Measurements from ENCODE around the gene TRMT61A. TPM values are rescaled to one million over a fixed set of nuclear protein-coding genes. Genes with fewer than 3 reads are reported as not detected.

The TRMT61A gene
- total RNA-seq, 2 donors from 2014 or later: 8.2 to 8.3 TPM

GRCh38 chr14:103558071-103558882, 29.3 kb downstream of the TRMT61A start:
- ATAC-seq (no peak), DNase-seq (no peak)
- Mint-ChIP-seq H3K27me3 (no peaks in the 10 kb centered on the region), H3K4me1 (peaks cover 34% of the 10 kb centered on the region), H3K4me3 (no peak overlapping the region), H3K27ac (peak overlapping the region; percentile 29), H3K36me3 (ENCODE audit: low read depth) (peaks cover 1% of the 10 kb centered on the region)
- no peaks in the 10 kb centered on the region for H3K9me3 ChIP-seq (ENCODE audit: control insufficient read depth, low read length, poor library complexity, severe bottlenecking)

GRCh38 chr14:103559766-103560165, 30.8 kb downstream of the TRMT61A start:
- Mint-ChIP-seq H3K4me3 (no peak overlapping the region), H3K27ac (no peak overlapping the region), H3K4me1 (peaks cover 39% of the 10 kb centered on the region), H3K27me3 (no peaks in the 10 kb centered on the region), H3K36me3 (ENCODE audit: low read depth) (peaks cover 2% of the 10 kb centered on the region)
- DNase-seq (no peak), ATAC-seq (no peak)
- H3K9me3 ChIP-seq (ENCODE audit: control insufficient read depth, low read length, poor library complexity, severe bottlenecking): no peaks in the 10 kb centered on the region

- no peaks in the 10 kb centered on the region for H3K9me3 ChIP-seq (ENCODE audit: control insufficient read depth, low read length, poor library complexity, severe bottlenecking)
- H3K4me1 Mint-ChIP-seq: peaks cover 35% of the 10 kb centered on the region
Observed at GRCh38 chr14:103560691-103561090, 31.7 kb downstream of the TRMT61A start.

GRCh38 chr14:103561381-103562178, 32.6 kb downstream of the TRMT61A start:
- ATAC-seq (peak; percentile 24), DNase-seq (no peak)
- peak overlapping the region; percentile 95 for H3K4me3 Mint-ChIP-seq
- no peaks in the 10 kb centered on the region for H3K27me3 Mint-ChIP-seq
- peak overlapping the region; percentile 96 for H3K27ac Mint-ChIP-seq
- H3K4me1 Mint-ChIP-seq: peaks cover 35% of the 10 kb centered on the region
- H3K36me3 Mint-ChIP-seq (ENCODE audit: low read depth): peaks cover 2% of the 10 kb centered on the region
- no peaks in the 10 kb centered on the region for H3K9me3 ChIP-seq (ENCODE audit: control insufficient read depth, low read length, poor library complexity, severe bottlenecking)

More at GRCh38 chr14:103560691-103561090, 31.7 kb downstream of the TRMT61A start:
- Mint-ChIP-seq H3K36me3 (ENCODE audit: low read depth) (peaks cover 2% of the 10 kb centered on the region), H3K27me3 (no peaks in the 10 kb centered on the region), H3K4me3 (peak overlapping the region; percentile 95), H3K27ac (no peak overlapping the region)
- DNase-seq (no peak), ATAC-seq (no peak)

GRCh38 chr14:103562179-103562428, 33.1 kb downstream of the TRMT61A start:
- peak; percentile 33 for ATAC-seq
- Mint-ChIP-seq H3K4me3 (peak overlapping the region; percentile 95), H3K27me3 (no peaks in the 10 kb centered on the region), H3K4me1 (peaks cover 34% of the 10 kb centered on the region), H3K27ac (peak overlapping the region; percentile 96), H3K36me3 (ENCODE audit: low read depth) (peaks cover 2% of the 10 kb centered on the region)
- DNase-seq: no peak
- H3K9me3 ChIP-seq (ENCODE audit: control insufficient read depth, low read length, poor library complexity, severe bottlenecking): no peaks in the 10 kb centered on the region

GRCh38 chr14:103562429-103563225, 33.6 kb downstream of the TRMT61A start, which contains the start of the genes BAG5 and COA8:
TSS of gene BAG5 (minus strand) at chr14:103562657. CDS start at chr14:103561164, 1,493 bp downstream.
TSS of gene COA8 (plus strand) at chr14:103562960. CDS start at chr14:103563002, 42 bp downstream.
- peaks cover 2% of the 10 kb centered on the region for H3K36me3 Mint-ChIP-seq (ENCODE audit: low read depth)
- H3K27ac Mint-ChIP-seq: peak within 1 kb of the TSS; percentile 96
- no peaks in the 10 kb centered on the region for H3K9me3 ChIP-seq (ENCODE audit: control insufficient read depth, low read length, poor library complexity, severe bottlenecking)
- DNase-seq (peak; percentile 76 to 81 (median 80)), ATAC-seq (peak; percentile 87)
- peak within 1 kb of the TSS; percentile 95 for H3K4me3 Mint-ChIP-seq
- H3K27me3 Mint-ChIP-seq: no peaks in the 10 kb centered on the region
- peaks cover 29% of the 10 kb centered on the region for H3K4me1 Mint-ChIP-seq

GRCh38 chr14:103563226-103563620, 34.2 kb downstream of the TRMT61A start:
- no peaks in the 10 kb centered on the region for H3K9me3 ChIP-seq (ENCODE audit: control insufficient read depth, low read length, poor library complexity, severe bottlenecking)
- Mint-ChIP-seq H3K36me3 (ENCODE audit: low read depth) (peaks cover 2% of the 10 kb centered on the region), H3K4me3 (peak overlapping the region; percentile 95), H3K27me3 (no peaks in the 10 kb centered on the region), H3K4me1 (peaks cover 34% of the 10 kb centered on the region), H3K27ac (peak overlapping the region; percentile 89)
- DNase-seq (no peak), ATAC-seq (peak; percentile 26)

- Mint-ChIP-seq H3K4me1 (peaks cover 32% of the 10 kb centered on the region), H3K4me3 (peak overlapping the region; percentile 95), H3K36me3 (ENCODE audit: low read depth) (peaks cover 2% of the 10 kb centered on the region), H3K27ac (peak overlapping the region; percentile 89), H3K27me3 (no peaks in the 10 kb centered on the region)
- DNase-seq (no peak), ATAC-seq (no peak)
- no peaks in the 10 kb centered on the region for H3K9me3 ChIP-seq (ENCODE audit: control insufficient read depth, low read length, poor library complexity, severe bottlenecking)
Observed at GRCh38 chr14:103563844-103564505, 35.0 kb downstream of the TRMT61A start.

GRCh38 chr14:103568952-103569351, 40.0 kb downstream of the TRMT61A start:
- no peaks in the 10 kb centered on the region for H3K27me3 Mint-ChIP-seq
- no peaks in the 10 kb centered on the region for H3K36me3 Mint-ChIP-seq (ENCODE audit: low read depth)
- peaks cover 10% of the 10 kb centered on the region for H3K4me1 Mint-ChIP-seq
- no peak overlapping the region for H3K4me3 Mint-ChIP-seq
- no peak for DNase-seq
- H3K27ac Mint-ChIP-seq: no peak overlapping the region
- no peak for ATAC-seq
- no peaks in the 10 kb centered on the region for H3K9me3 ChIP-seq (ENCODE audit: control insufficient read depth, low read length, poor library complexity, severe bottlenecking)

GRCh38 chr14:103569408-103569807, 40.4 kb downstream of the TRMT61A start:
- H3K9me3 ChIP-seq (ENCODE audit: control insufficient read depth, low read length, poor library complexity, severe bottlenecking): no peaks in the 10 kb centered on the region
- Mint-ChIP-seq H3K27me3 (no peaks in the 10 kb centered on the region), H3K4me3 (no peak overlapping the region), H3K4me1 (peaks cover 8% of the 10 kb centered on the region), H3K36me3 (ENCODE audit: low read depth) (no peaks in the 10 kb centered on the region), H3K27ac (no peak overlapping the region)
- DNase-seq: no peak
- ATAC-seq: no peak

- Mint-ChIP-seq H3K27me3 (no peaks in the 10 kb centered on the region), H3K4me1 (peaks cover 8% of the 10 kb centered on the region), H3K36me3 (ENCODE audit: low read depth) (peaks cover 2% of the 10 kb centered on the region), H3K27ac (no peak overlapping the region), H3K4me3 (no peak overlapping the region)
- ATAC-seq: no peak
- H3K9me3 ChIP-seq (ENCODE audit: control insufficient read depth, low read length, poor library complexity, severe bottlenecking): no peaks in the 10 kb centered on the region
- no peak for DNase-seq
Observed at GRCh38 chr14:103574104-103574503, 45.1 kb downstream of the TRMT61A start.

- no peaks in the 10 kb centered on the region for H3K9me3 ChIP-seq (ENCODE audit: control insufficient read depth, low read length, poor library complexity, severe bottlenecking)
- H3K4me3 Mint-ChIP-seq: no peak overlapping the region
- no peak for ATAC-seq
- peaks cover 8% of the 10 kb centered on the region for H3K4me1 Mint-ChIP-seq
- no peaks in the 10 kb centered on the region for H3K27me3 Mint-ChIP-seq
- no peak overlapping the region for H3K27ac Mint-ChIP-seq
- peaks cover 2% of the 10 kb centered on the region for H3K36me3 Mint-ChIP-seq (ENCODE audit: low read depth)
- DNase-seq: no peak
Observed at GRCh38 chr14:103574707-103575285, 45.8 kb downstream of the TRMT61A start.

Data from T-helper 17 cell (primary cell).